H9 (cell line): ENCODE measurements around the gene TTC28. TPM values are rescaled to one million over a fixed set of nuclear protein-coding genes. Genes with fewer than 3 reads are reported as not detected.

Experiments
- DNase-seq: peaks from one replicate; pipeline ENCODE4 v3.0.0-alpha.2; 2017
- H2AFZ ChIP-seq: one replicate; pipeline ENCODE4 v1.6.1; 2013; ENCODE audit warnings: mild to moderate bottlenecking, low read length, control low read depth, moderate library complexity
- H2AK5ac ChIP-seq: 2 replicates; pipeline ENCODE4 v1.6.1; 2013; ENCODE audit warnings: low read length, control low read depth, mixed read lengths; ENCODE audit not compliant: insufficient read length
- H2BK120ac ChIP-seq: one replicate; pipeline ENCODE4 v1.6.1; 2013; ENCODE audit warnings: low read depth, mild to moderate bottlenecking, low read length, control low read depth, inconsistent platforms; ENCODE audit not compliant: poor library complexity, severe bottlenecking
- H2BK12ac ChIP-seq: 2 replicates; pipeline ENCODE4 v1.6.1; 2013; ENCODE audit warnings: low read length, control low read depth, mixed read lengths, low read depth; ENCODE audit not compliant: insufficient read length
- H2BK15ac ChIP-seq: 2 replicates; pipeline ENCODE4 v1.6.1; 2013; ENCODE audit warnings: low read depth, low read length, control low read depth
- H2BK20ac ChIP-seq: one replicate; pipeline ENCODE4 v1.6.1; 2013; ENCODE audit warnings: low read depth, mild to moderate bottlenecking, low read length, control low read depth, inconsistent platforms; ENCODE audit not compliant: poor library complexity, severe bottlenecking
- H2BK5ac ChIP-seq: 2 replicates; pipeline ENCODE4 v1.6.1; 2013; ENCODE audit warnings: low read length, control low read depth, mixed read lengths; ENCODE audit not compliant: insufficient read length
- H3K14ac ChIP-seq: 2 replicates; pipeline ENCODE4 v1.6.1; 2013; ENCODE audit warnings: low read length, control low read depth; ENCODE audit not compliant: insufficient read depth
- H3K18ac ChIP-seq: 2 replicates; pipeline ENCODE4 v1.6.1; 2013; ENCODE audit warnings: low read depth, mild to moderate bottlenecking, mixed read lengths, low read length, control low read depth; ENCODE audit not compliant: insufficient read length
- H3K23ac ChIP-seq: 2 replicates; pipeline ENCODE4 v1.6.1; 2013; ENCODE audit warnings: low read length, control low read depth, mixed read lengths, low read depth; ENCODE audit not compliant: insufficient read length
- H3K23me2 ChIP-seq: 2 replicates; pipeline ENCODE4 v1.6.1; 2013; ENCODE audit warnings: low read depth, mild to moderate bottlenecking, mixed read lengths, low read length, control low read depth; ENCODE audit not compliant: insufficient read length, poor library complexity, severe bottlenecking
- H3K27ac ChIP-seq: 2 replicates; pipeline ENCODE4 v1.5.1; 2013; ENCODE audit warnings: low read length, control low read depth, mixed read lengths, low read depth; ENCODE audit not compliant: insufficient read length
- H3K27me3 ChIP-seq: 2 replicates; pipeline ENCODE4 v1.6.1; 2013; ENCODE audit warnings: low read length, control low read depth, inconsistent platforms; ENCODE audit not compliant: insufficient read depth
- H3K4ac ChIP-seq: 2 replicates; pipeline ENCODE4 v1.6.1; 2013; ENCODE audit warnings: low read depth, mild to moderate bottlenecking, control low read depth, inconsistent platforms, low read length, moderate library complexity
- H3K4me1 ChIP-seq: 2 replicates; pipeline ENCODE4 v1.6.1; 2013; ENCODE audit warnings: low read length, control low read depth, inconsistent platforms; ENCODE audit not compliant: insufficient read depth
- H3K4me2 ChIP-seq: 2 replicates; pipeline ENCODE4 v1.6.1; 2013; ENCODE audit warnings: low read length, control low read depth, mixed read lengths; ENCODE audit not compliant: insufficient read length, insufficient read depth
- H3K56ac ChIP-seq: 2 replicates; pipeline ENCODE4 v1.6.1; 2013; ENCODE audit warnings: low read depth, mild to moderate bottlenecking, mixed read lengths, low read length, control low read depth; ENCODE audit not compliant: insufficient read length
- H3K79me1 ChIP-seq: 2 replicates; pipeline ENCODE4 v1.6.1; 2013; ENCODE audit warnings: low read depth, mild to moderate bottlenecking, moderate library complexity, low read length, control low read depth, inconsistent platforms; ENCODE audit not compliant: insufficient read depth, poor library complexity, severe bottlenecking
- H3K79me2 ChIP-seq: 2 replicates; pipeline ENCODE4 v1.6.1; 2013; ENCODE audit warnings: low read length, control low read depth, inconsistent platforms; ENCODE audit not compliant: insufficient read depth
- H3K9ac ChIP-seq: 2 replicates; pipeline ENCODE4 v1.6.1; 2013; ENCODE audit warnings: low read length, control low read depth, mixed read lengths; ENCODE audit not compliant: insufficient read length; ENCODE audit errors: extremely low read depth
- H3K9me3 ChIP-seq: one replicate; pipeline ENCODE4 v1.6.1; 2013; ENCODE audit warnings: low read depth, low read length, inconsistent platforms; ENCODE audit not compliant: control insufficient read depth
- H3T11ph ChIP-seq: one replicate; pipeline ENCODE4 v1.6.1; 2013; ENCODE audit warnings: mild to moderate bottlenecking, low read length, control low read depth, inconsistent platforms
- H4K20me1 ChIP-seq: one replicate; pipeline ENCODE4 v1.6.1; 2013; ENCODE audit not compliant: control insufficient read depth, insufficient read length, insufficient read depth
- H4K5ac ChIP-seq: 2 replicates; pipeline ENCODE4 v1.6.1; 2013; ENCODE audit warnings: low read depth, mild to moderate bottlenecking, mixed read lengths, low read length, control low read depth; ENCODE audit not compliant: insufficient read length
- H4K8ac ChIP-seq: replicated peaks from 2 replicates; pipeline ENCODE4 v1.6.1; 2013; ENCODE audit warnings: low read length, control low read depth, mixed read lengths, low read depth; ENCODE audit not compliant: insufficient read length
- H4K91ac ChIP-seq: 2 replicates; pipeline ENCODE4 v1.6.1; 2013; ENCODE audit warnings: low read depth, mild to moderate bottlenecking, moderate library complexity, mixed read lengths, low read length, control low read depth; ENCODE audit not compliant: insufficient read length
- H3K27ac Mint-ChIP-seq, 3 experiments: 2 replicates in 2 of 3; 3 replicates in 1 of 3; pipeline ENCODE4 v1.8.0; 2020 to 2021; ENCODE audit warnings: mixed read lengths in 3 of 3, mild to moderate bottlenecking in 1 of 3, moderate library complexity in 1 of 3
- H3K27me3 Mint-ChIP-seq: 2 replicates; pipeline ENCODE4 v1.8.0; 2021; ENCODE audit warnings: low read depth, mild to moderate bottlenecking, moderate library complexity, mixed read lengths
- H3K36me3 Mint-ChIP-seq, 3 experiments: 2 replicates in 2 of 3; 3 replicates in 1 of 3; pipeline ENCODE4 v1.8.0; 2020 to 2021; ENCODE audit warnings: low read depth in 3 of 3, mixed read lengths in 3 of 3; ENCODE audit not compliant: insufficient read depth in 1 of 3
- H3K4me1 Mint-ChIP-seq, 2 experiments: 2 replicates each; pipeline ENCODE4 v1.8.0; 2020; ENCODE audit warnings: mixed read lengths in 2 of 2
- H3K4me3 Mint-ChIP-seq, 2 experiments: 2 replicates in 1 of 2; 3 replicates in 1 of 2; pipeline ENCODE4 v1.8.0; 2020 to 2021; ENCODE audit warnings: mild to moderate bottlenecking in 2 of 2, mixed read lengths in 2 of 2, moderate library complexity in 1 of 2
- H3K9me3 Mint-ChIP-seq, 2 experiments: 2 replicates in 1 of 2; 3 replicates in 1 of 2; pipeline ENCODE4 v1.8.0; 2020; ENCODE audit warnings: mild to moderate bottlenecking in 2 of 2, mixed read lengths in 2 of 2, moderate library complexity in 1 of 2
- WGBS: extraction: QIAGEN DNeasy Blood & Tissue Kit; methylation state at CpG from one replicate; pipeline ENCODE4 v1.1.7; 2013; ENCODE audit warnings: missing lambda C conversion rate, low lambda C conversion rate, mixed read lengths; ENCODE audit not compliant: insufficient read length; ENCODE audit errors: extremely low coverage; 5-methylcytosine and 5-hydroxymethylcytosine counted together
- total RNA-seq: library from RNA; stranded (reverse); gene quantifications from 2 replicates; pipeline ENCODE4 v1.2.1, GENCODE V29; 2021
- TF ChIP-seq, protein P1 (sequence below): fragments of 200-600 bp; sonication (generic); conservative IDR thresholded peaks from 3 replicates; pipeline ENCODE4 v1.8.0; 2021; ENCODE audit warnings: antibody characterized with exemption, mild to moderate bottlenecking

TTC28 gene
- total RNA-seq, 1 experiment from 2014 or later: 13.6 TPM

DNA sequence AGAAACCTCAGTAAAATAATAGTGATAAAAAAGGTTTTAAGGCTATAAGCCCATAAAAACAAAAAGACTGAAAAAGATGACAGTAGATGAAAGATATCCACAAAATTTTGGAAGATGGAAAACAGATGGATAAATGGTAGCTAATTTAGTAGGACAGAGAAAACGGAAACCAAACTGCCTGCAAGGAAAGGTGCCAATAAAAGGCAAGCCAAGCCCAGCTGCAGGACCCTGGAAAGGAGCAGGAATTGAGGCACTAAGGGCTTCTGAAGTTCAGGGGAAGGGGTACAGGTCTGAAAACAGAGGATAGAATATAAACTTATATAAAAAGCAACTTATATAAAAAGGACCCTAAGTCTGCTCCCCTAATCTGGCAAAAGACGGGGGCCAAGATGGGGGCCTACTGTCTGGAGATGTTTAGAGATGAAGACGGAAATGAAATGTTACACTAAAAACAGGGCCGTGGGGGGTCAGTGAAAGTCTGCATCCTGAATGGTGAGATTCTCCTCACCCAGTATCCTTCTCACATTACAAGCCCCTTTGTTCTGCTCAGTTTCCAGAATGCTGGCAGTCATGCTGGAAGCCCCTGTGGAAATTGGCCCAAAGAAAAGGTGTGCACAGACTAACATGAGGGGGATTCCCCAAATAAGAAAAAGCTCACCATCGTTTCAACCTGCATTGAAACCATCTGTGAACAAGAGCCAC lies 491.3 kb downstream of the TTC28 start:
- no peak overlapping the region for H2BK15ac ChIP-seq
- peak; percentile 43 for DNase-seq
- no peaks in the 10 kb centered on the region for H3K9me3 ChIP-seq
- H3K23me2 ChIP-seq: no peaks in the 10 kb centered on the region
- H3K18ac ChIP-seq: no peak overlapping the region
- H2AFZ ChIP-seq: no peak overlapping the region
- peak overlapping the region in 2 of 3 experiments; percentile 29 to 68; a peak in 3 of 7 replicates for H3K27ac Mint-ChIP-seq
- H3K23ac ChIP-seq: no peak overlapping the region
- H3K14ac ChIP-seq: no peak overlapping the region; the same call in 1 of the 2 replicates
- H3K79me2 ChIP-seq: no peaks in the 10 kb centered on the region
- no peak overlapping the region for H3K4me2 ChIP-seq
- H3K9ac ChIP-seq: no peak overlapping the region
- no peak overlapping the region for H3T11ph ChIP-seq
- H3K4ac ChIP-seq: no peak overlapping the region
- no peak overlapping the region for H2BK120ac ChIP-seq
- no peak overlapping the region for H2BK20ac ChIP-seq
- H3K27me3 Mint-ChIP-seq: peaks cover 11% of the 10 kb centered on the region; the same call in 1 of the 2 replicates
- H3K27ac ChIP-seq: no peak overlapping the region
- no peaks in the 10 kb centered on the region for H3K79me1 ChIP-seq
- no peak overlapping the region for H3K56ac ChIP-seq
- peaks cover 18 to 22% of the 10 kb centered on the region in 2 experiments for H3K9me3 Mint-ChIP-seq
- H3K27me3 ChIP-seq: no peaks in the 10 kb centered on the region
- H4K8ac ChIP-seq: no peak overlapping the region
- TF ChIP-seq, protein P1, sequence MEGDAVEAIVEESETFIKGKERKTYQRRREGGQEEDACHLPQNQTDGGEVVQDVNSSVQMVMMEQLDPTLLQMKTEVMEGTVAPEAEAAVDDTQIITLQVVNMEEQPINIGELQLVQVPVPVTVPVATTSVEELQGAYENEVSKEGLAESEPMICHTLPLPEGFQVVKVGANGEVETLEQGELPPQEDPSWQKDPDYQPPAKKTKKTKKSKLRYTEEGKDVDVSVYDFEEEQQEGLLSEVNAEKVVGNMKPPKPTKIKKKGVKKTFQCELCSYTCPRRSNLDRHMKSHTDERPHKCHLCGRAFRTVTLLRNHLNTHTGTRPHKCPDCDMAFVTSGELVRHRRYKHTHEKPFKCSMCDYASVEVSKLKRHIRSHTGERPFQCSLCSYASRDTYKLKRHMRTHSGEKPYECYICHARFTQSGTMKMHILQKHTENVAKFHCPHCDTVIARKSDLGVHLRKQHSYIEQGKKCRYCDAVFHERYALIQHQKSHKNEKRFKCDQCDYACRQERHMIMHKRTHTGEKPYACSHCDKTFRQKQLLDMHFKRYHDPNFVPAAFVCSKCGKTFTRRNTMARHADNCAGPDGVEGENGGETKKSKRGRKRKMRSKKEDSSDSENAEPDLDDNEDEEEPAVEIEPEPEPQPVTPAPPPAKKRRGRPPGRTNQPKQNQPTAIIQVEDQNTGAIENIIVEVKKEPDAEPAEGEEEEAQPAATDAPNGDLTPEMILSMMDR: no peak
- peak overlapping the region; percentile 42 for H4K91ac ChIP-seq
- no CpG with 5 or more reads among the region's 5 CpGs for WGBS
- H4K20me1 ChIP-seq: no peaks in the 10 kb centered on the region
- H3K36me3 Mint-ChIP-seq: peaks cover 5 to 22% (median 13%) of the 10 kb centered on the region in 3 experiments; a peak in 5 of 7 replicates
- no peak overlapping the region; a peak in 1 of 5 replicates for H3K4me3 Mint-ChIP-seq
- no peak overlapping the region for H4K5ac ChIP-seq
- H2AK5ac ChIP-seq: no peak overlapping the region
- H2BK5ac ChIP-seq: no peak overlapping the region
- peaks cover 22 to 29% of the 10 kb centered on the region in 2 experiments for H3K4me1 Mint-ChIP-seq
- H3K4me1 ChIP-seq: peaks cover 7% of the 10 kb centered on the region
- H2BK12ac ChIP-seq: no peak overlapping the region
